Adrenal gland (tissue), 5 donors: ENCODE data around the gene TMEM139.

Experiments used
- POLR2A ChIP-seq, 2 donors: fragments of 450-650 bp; IDR thresholded peaks; one replicate each; pipeline ENCODE4 v1.6.1; 2017; ENCODE audit warnings: antibody characterized with exemption in 2 of 2, mild to moderate bottlenecking in 2 of 2, moderate library complexity in 1 of 2
- TF ChIP-seq, protein P1 (sequence below), 6 experiments: fragments of 450-650 bp in 4 of 6; fragments of 200-600 bp in 2 of 6; sonication (generic) in 1 of 6; IDR thresholded peaks; 1 replicate in 5 of 6; 2 replicates in 1 of 6; pipeline versions ENCODE4 v1.5.1 to v1.8.0; 2016 to 2021; ENCODE audit warnings: antibody characterized with exemption in 6 of 6, mild to moderate bottlenecking in 2 of 6, moderate library complexity in 1 of 6
- donor health status: DM: no; HTN: no; CAD: no.

GRCh38 chr7:143287935-143288826 lies 3.4 kb downstream of the TMEM139 start, which contains the start of gene CASP2:
- TF ChIP-seq, protein P1, sequence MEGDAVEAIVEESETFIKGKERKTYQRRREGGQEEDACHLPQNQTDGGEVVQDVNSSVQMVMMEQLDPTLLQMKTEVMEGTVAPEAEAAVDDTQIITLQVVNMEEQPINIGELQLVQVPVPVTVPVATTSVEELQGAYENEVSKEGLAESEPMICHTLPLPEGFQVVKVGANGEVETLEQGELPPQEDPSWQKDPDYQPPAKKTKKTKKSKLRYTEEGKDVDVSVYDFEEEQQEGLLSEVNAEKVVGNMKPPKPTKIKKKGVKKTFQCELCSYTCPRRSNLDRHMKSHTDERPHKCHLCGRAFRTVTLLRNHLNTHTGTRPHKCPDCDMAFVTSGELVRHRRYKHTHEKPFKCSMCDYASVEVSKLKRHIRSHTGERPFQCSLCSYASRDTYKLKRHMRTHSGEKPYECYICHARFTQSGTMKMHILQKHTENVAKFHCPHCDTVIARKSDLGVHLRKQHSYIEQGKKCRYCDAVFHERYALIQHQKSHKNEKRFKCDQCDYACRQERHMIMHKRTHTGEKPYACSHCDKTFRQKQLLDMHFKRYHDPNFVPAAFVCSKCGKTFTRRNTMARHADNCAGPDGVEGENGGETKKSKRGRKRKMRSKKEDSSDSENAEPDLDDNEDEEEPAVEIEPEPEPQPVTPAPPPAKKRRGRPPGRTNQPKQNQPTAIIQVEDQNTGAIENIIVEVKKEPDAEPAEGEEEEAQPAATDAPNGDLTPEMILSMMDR (IDR thresholded peaks at IDR 0.05) = peak; percentile 26 to 43 (median 28)
- peak in 1 of 2 donors; percentile 59 for TF ChIP-seq POLR2A (IDR thresholded peaks at IDR 0.05)
